Liver (tissue), 3 donors: ENCODE measurements around the gene MBNL3.

Experiments used
- JUND ChIP-seq, 2 donors: IDR thresholded peaks; 2 replicates each; pipeline ENCODE4 v1.6.1; 2016; ENCODE audit warnings: antibody characterized with exemption in 2 of 2
- RAD21 ChIP-seq, 2 donors: IDR thresholded peaks; 2 replicates each; pipeline ENCODE4 v1.6.1; 2016; ENCODE audit warnings: antibody characterized with exemption in 2 of 2, mild to moderate bottlenecking in 2 of 2
- RXRA ChIP-seq, 2 donors: IDR thresholded peaks; 2 replicates each; pipeline ENCODE4 v1.6.1; 2017 to 2018; ENCODE audit warnings: antibody characterized with exemption in 2 of 2, mild to moderate bottlenecking in 1 of 2
- TAF1 ChIP-seq: conservative IDR thresholded peaks from 2 replicates; pipeline ENCODE4 v1.6.1; 2016; ENCODE audit warnings: antibody characterized with exemption, mild to moderate bottlenecking
- TF ChIP-seq, protein P1 (sequence below): fragments of 150-350 bp; IDR thresholded peaks from 2 replicates; pipeline ENCODE4 v1.5.1; 2017; ENCODE audit warnings: improper control_type of control experiment, low read depth, low read length; ENCODE audit not compliant: missing input control
- TF ChIP-seq, protein P2 (sequence below): IDR thresholded peaks from 2 replicates; pipeline ENCODE4 v1.6.1; 2016; ENCODE audit warnings: antibody characterized with exemption
- TF ChIP-seq, protein P3 (sequence below): IDR thresholded peaks from 2 replicates; pipeline ENCODE4 v1.6.1; 2016; ENCODE audit warnings: antibody characterized with exemption, mild to moderate bottlenecking
- TF ChIP-seq, protein P4 (sequence below): IDR thresholded peaks from 2 replicates; pipeline ENCODE4 v1.6.1; 2016; ENCODE audit warnings: antibody characterized with exemption
- TF ChIP-seq, protein P5 (sequence below): IDR thresholded peaks from 2 replicates; pipeline ENCODE4 v1.6.1; 2016; ENCODE audit warnings: antibody characterized with exemption
- donor health status: healthy.
- donor health status: healthy.

DNA sequence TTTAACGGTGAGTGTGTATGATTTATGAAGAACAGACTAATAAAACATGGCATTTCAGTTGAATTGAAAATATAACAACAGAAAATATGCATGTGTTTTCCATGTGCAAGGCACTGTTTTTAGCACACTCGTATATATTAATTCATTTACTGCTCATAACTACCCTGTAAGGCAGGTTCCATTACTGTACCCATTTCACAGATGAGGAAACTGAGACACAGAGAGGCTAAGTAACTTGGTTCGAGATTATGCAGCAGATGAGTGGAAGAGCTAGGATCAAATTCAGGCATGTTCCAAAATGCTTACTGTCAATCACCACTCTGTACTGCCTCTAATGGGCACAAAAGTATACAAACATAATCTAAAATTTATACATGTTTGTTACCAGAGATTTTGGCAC, 20.4 kb downstream of the MBNL3 start:
- TF ChIP-seq, protein P1, sequence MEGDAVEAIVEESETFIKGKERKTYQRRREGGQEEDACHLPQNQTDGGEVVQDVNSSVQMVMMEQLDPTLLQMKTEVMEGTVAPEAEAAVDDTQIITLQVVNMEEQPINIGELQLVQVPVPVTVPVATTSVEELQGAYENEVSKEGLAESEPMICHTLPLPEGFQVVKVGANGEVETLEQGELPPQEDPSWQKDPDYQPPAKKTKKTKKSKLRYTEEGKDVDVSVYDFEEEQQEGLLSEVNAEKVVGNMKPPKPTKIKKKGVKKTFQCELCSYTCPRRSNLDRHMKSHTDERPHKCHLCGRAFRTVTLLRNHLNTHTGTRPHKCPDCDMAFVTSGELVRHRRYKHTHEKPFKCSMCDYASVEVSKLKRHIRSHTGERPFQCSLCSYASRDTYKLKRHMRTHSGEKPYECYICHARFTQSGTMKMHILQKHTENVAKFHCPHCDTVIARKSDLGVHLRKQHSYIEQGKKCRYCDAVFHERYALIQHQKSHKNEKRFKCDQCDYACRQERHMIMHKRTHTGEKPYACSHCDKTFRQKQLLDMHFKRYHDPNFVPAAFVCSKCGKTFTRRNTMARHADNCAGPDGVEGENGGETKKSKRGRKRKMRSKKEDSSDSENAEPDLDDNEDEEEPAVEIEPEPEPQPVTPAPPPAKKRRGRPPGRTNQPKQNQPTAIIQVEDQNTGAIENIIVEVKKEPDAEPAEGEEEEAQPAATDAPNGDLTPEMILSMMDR: no peak
- TF ChIP-seq TAF1 (no peak), RAD21 (IDR thresholded peaks at IDR 0.05) (no peak), RXRA (IDR thresholded peaks at IDR 0.05) (no peak), JUND (IDR thresholded peaks at IDR 0.05) (no peak)
- TF ChIP-seq, protein P2, sequence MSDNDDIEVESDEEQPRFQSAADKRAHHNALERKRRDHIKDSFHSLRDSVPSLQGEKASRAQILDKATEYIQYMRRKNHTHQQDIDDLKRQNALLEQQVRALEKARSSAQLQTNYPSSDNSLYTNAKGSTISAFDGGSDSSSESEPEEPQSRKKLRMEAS: no peak
- TF ChIP-seq, protein P3, sequence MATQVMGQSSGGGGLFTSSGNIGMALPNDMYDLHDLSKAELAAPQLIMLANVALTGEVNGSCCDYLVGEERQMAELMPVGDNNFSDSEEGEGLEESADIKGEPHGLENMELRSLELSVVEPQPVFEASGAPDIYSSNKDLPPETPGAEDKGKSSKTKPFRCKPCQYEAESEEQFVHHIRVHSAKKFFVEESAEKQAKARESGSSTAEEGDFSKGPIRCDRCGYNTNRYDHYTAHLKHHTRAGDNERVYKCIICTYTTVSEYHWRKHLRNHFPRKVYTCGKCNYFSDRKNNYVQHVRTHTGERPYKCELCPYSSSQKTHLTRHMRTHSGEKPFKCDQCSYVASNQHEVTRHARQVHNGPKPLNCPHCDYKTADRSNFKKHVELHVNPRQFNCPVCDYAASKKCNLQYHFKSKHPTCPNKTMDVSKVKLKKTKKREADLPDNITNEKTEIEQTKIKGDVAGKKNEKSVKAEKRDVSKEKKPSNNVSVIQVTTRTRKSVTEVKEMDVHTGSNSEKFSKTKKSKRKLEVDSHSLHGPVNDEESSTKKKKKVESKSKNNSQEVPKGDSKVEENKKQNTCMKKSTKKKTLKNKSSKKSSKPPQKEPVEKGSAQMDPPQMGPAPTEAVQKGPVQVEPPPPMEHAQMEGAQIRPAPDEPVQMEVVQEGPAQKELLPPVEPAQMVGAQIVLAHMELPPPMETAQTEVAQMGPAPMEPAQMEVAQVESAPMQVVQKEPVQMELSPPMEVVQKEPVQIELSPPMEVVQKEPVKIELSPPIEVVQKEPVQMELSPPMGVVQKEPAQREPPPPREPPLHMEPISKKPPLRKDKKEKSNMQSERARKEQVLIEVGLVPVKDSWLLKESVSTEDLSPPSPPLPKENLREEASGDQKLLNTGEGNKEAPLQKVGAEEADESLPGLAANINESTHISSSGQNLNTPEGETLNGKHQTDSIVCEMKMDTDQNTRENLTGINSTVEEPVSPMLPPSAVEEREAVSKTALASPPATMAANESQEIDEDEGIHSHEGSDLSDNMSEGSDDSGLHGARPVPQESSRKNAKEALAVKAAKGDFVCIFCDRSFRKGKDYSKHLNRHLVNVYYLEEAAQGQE: no peak
- TF ChIP-seq, protein P4, sequence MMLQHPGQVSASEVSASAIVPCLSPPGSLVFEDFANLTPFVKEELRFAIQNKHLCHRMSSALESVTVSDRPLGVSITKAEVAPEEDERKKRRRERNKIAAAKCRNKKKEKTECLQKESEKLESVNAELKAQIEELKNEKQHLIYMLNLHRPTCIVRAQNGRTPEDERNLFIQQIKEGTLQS: no peak
- TF ChIP-seq, protein P5, sequence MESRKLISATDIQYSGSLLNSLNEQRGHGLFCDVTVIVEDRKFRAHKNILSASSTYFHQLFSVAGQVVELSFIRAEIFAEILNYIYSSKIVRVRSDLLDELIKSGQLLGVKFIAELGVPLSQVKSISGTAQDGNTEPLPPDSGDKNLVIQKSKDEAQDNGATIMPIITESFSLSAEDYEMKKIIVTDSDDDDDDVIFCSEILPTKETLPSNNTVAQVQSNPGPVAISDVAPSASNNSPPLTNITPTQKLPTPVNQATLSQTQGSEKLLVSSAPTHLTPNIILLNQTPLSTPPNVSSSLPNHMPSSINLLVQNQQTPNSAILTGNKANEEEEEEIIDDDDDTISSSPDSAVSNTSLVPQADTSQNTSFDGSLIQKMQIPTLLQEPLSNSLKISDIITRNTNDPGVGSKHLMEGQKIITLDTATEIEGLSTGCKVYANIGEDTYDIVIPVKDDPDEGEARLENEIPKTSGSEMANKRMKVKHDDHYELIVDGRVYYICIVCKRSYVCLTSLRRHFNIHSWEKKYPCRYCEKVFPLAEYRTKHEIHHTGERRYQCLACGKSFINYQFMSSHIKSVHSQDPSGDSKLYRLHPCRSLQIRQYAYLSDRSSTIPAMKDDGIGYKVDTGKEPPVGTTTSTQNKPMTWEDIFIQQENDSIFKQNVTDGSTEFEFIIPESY: no peak
